Ishikawa (cell line): ENCODE measurements around the gene RPP14.

ENCODE experiments used
- TCF12 ChIP-seq: IDR thresholded peaks from 2 replicates; pipeline ENCODE4 v1.6.1; 2012; ENCODE audit warnings: low read depth
- ZBTB7A ChIP-seq: IDR thresholded peaks from 2 replicates; pipeline ENCODE4 v1.6.1; 2012; ENCODE audit warnings: low read depth
- TF ChIP-seq, protein P1 (sequence below): IDR thresholded peaks from 2 replicates; pipeline ENCODE4 v1.6.1; 2012

DNA sequence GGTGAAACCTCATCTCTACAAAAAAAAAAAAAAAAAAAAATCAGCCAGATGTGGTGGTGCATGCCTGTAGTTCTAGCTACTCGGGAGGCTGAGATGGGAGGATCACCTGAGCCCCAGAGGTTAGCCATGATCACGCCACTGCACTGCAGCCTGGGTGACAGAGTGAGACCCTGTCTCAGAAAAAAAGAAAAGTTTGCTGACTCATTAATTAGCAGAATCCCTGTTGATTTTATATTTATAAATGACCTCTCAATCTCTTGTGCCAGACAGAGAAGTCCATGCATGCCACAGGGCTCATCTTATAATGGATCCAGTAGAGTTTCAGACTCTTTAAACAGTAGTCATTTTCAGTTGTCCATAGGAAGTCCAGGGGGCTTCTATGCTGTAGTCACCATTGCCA lies 35.6 kb upstream of the RPP14 start:
- TF ChIP-seq ZBTB7A (no peak), TCF12 (no peak)
- TF ChIP-seq, protein P1, sequence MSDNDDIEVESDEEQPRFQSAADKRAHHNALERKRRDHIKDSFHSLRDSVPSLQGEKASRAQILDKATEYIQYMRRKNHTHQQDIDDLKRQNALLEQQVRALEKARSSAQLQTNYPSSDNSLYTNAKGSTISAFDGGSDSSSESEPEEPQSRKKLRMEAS = no peak
